ENCODE data around the gene NAP1L5. TPM values are rescaled to one million over a fixed set of nuclear protein-coding genes. Genes with fewer than 3 reads are reported as not detected.

NAP1L5 gene
- total and polyA plus RNA-seq, 9 of the 15 experiments (the other 6 are each of a cell fraction or from before 2014, with no cell fraction given) = 2.4 to 10.6 (median 7.0) TPM

- TF ChIP-seq REST (IDR thresholded peaks at IDR 0.05; ENCODE audit: borderline replicate concordance) (peak; percentile 21; the same call in 1 of the 2 replicates), REST (CRISPR knock-in tag; IDR thresholded peaks at IDR 0.05; ENCODE audit: low read depth) (no peak)
- TF ChIP-seq, protein P1, sequence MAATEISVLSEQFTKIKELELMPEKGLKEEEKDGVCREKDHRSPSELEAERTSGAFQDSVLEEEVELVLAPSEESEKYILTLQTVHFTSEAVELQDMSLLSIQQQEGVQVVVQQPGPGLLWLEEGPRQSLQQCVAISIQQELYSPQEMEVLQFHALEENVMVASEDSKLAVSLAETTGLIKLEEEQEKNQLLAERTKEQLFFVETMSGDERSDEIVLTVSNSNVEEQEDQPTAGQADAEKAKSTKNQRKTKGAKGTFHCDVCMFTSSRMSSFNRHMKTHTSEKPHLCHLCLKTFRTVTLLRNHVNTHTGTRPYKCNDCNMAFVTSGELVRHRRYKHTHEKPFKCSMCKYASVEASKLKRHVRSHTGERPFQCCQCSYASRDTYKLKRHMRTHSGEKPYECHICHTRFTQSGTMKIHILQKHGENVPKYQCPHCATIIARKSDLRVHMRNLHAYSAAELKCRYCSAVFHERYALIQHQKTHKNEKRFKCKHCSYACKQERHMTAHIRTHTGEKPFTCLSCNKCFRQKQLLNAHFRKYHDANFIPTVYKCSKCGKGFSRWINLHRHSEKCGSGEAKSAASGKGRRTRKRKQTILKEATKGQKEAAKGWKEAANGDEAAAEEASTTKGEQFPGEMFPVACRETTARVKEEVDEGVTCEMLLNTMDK (IDR thresholded peaks at IDR 0.05; ENCODE audit: borderline replicate concordance, insufficient read depth, low read depth, low read length, poor library complexity, severe bottlenecking) = peak; percentile 84
Observed at GRCh38 chr4:88672987-88673386, 24.6 kb downstream of the NAP1L5 start (continued).

All from K562 (cell line).